NT2/D1 (cell line): ENCODE results near the gene TUB.

Experiments used
- DNase-seq: peaks from one replicate; pipeline ENCODE4 v3.0.0-alpha.2; 2011; ENCODE audit warnings: low read depth, low spot score
- H3K27me3 ChIP-seq: 2 replicates; pipeline ENCODE4 v1.6.0; 2011; ENCODE audit warnings: mild to moderate bottlenecking; ENCODE audit not compliant: insufficient read length, insufficient read depth
- H3K36me3 ChIP-seq: 2 replicates; pipeline ENCODE4 v1.6.1; 2011; ENCODE audit warnings: mild to moderate bottlenecking, low read length, mixed read lengths; ENCODE audit not compliant: insufficient read depth, insufficient read length
- H3K4me1 ChIP-seq: 2 replicates; pipeline ENCODE4 v1.5.1; 2011; ENCODE audit not compliant: insufficient read depth, insufficient read length
- H3K4me3 ChIP-seq: 2 replicates; pipeline ENCODE4 v1.5.1; 2011; ENCODE audit warnings: low read depth; ENCODE audit not compliant: insufficient read length
- H3K9ac ChIP-seq: 2 replicates; pipeline ENCODE4 v1.6.0; 2011; ENCODE audit warnings: low read depth; ENCODE audit not compliant: insufficient read length
- H3K9me3 ChIP-seq: 2 replicates; pipeline ENCODE4 v1.5.1; 2011; ENCODE audit warnings: mild to moderate bottlenecking, low read length; ENCODE audit not compliant: insufficient read depth
- SUZ12 ChIP-seq: IDR thresholded peaks from 2 replicates; pipeline ENCODE4 v1.6.1; 2011; ENCODE audit not compliant: insufficient read length, insufficient read depth; ENCODE audit errors: extremely low read depth
- YY1 ChIP-seq: IDR thresholded peaks from 2 replicates; pipeline ENCODE4 v1.6.1; 2011; ENCODE audit not compliant: insufficient read length, insufficient read depth
- ZNF274 ChIP-seq: IDR thresholded peaks from 2 replicates; pipeline ENCODE4 v1.6.1; 2011; ENCODE audit warnings: mild to moderate bottlenecking, low read depth, low read length

TUB gene

GRCh38 chr11:8095806-8096522, 15.0 kb downstream of the TUB start:
- no peak for DNase-seq
- Histone ChIP-seq H3K9ac (no peak overlapping the region), H3K27me3 (no peaks in the 10 kb centered on the region), H3K4me1 (no peaks in the 10 kb centered on the region), H3K4me3 (no peak overlapping the region), H3K9me3 (no peaks in the 10 kb centered on the region), H3K36me3 (peaks cover 85% of the 10 kb centered on the region)
- no peak for TF ChIP-seq SUZ12

GRCh38 chr11:8096575-8096974, 15.6 kb downstream of the TUB start:
- Histone ChIP-seq H3K4me1 (no peaks in the 10 kb centered on the region), H3K9ac (no peak overlapping the region), H3K4me3 (no peak overlapping the region), H3K9me3 (no peaks in the 10 kb centered on the region), H3K27me3 (no peaks in the 10 kb centered on the region), H3K36me3 (peaks cover 85% of the 10 kb centered on the region)
- no peak for DNase-seq
- no peak for TF ChIP-seq YY1
- TF ChIP-seq SUZ12 = no peak
- TF ChIP-seq ZNF274 = no peak

- H3K27me3 ChIP-seq = no peaks in the 10 kb centered on the region
- no peak for TF ChIP-seq ZNF274
- TF ChIP-seq YY1 = no peak
- no peak for TF ChIP-seq SUZ12
These were observed 16.1 kb downstream of the TUB start for GRCh38 chr11:8097062-8097461.

GRCh38 chr11:8097468-8097867, 16.5 kb downstream of the TUB start:
- H3K4me1 ChIP-seq = no peaks in the 10 kb centered on the region
- no peaks in the 10 kb centered on the region for H3K9me3 ChIP-seq
- no peaks in the 10 kb centered on the region for H3K27me3 ChIP-seq
- peaks cover 88% of the 10 kb centered on the region for H3K36me3 ChIP-seq
- no peak overlapping the region for H3K9ac ChIP-seq
- TF ChIP-seq ZNF274 = no peak
- no peak for TF ChIP-seq SUZ12
- no peak for TF ChIP-seq YY1
- DNase-seq = no peak
- H3K4me3 ChIP-seq = no peak overlapping the region

More at GRCh38 chr11:8097062-8097461, 16.1 kb downstream of the TUB start:
- no peaks in the 10 kb centered on the region for H3K4me1 ChIP-seq
- no peak overlapping the region for H3K4me3 ChIP-seq
- H3K36me3 ChIP-seq = peaks cover 85% of the 10 kb centered on the region
- no peaks in the 10 kb centered on the region for H3K9me3 ChIP-seq
- H3K9ac ChIP-seq = no peak overlapping the region
- DNase-seq = no peak

- H3K27me3 ChIP-seq = no peaks in the 10 kb centered on the region
- peaks cover 92% of the 10 kb centered on the region for H3K36me3 ChIP-seq
- TF ChIP-seq YY1 = no peak
- TF ChIP-seq ZNF274 = no peak
- TF ChIP-seq SUZ12 = no peak
- H3K4me1 ChIP-seq = no peaks in the 10 kb centered on the region
- no peak overlapping the region for H3K9ac ChIP-seq
- no peak for DNase-seq
- H3K4me3 ChIP-seq = no peak overlapping the region
- no peaks in the 10 kb centered on the region for H3K9me3 ChIP-seq
These were observed 16.9 kb downstream of the TUB start for GRCh38 chr11:8097926-8098325.

- Histone ChIP-seq H3K27me3 (no peaks in the 10 kb centered on the region), H3K4me1 (no peaks in the 10 kb centered on the region), H3K36me3 (peaks cover 91% of the 10 kb centered on the region), H3K4me3 (no peak overlapping the region), H3K9me3 (no peaks in the 10 kb centered on the region), H3K9ac (no peak overlapping the region)
- no peak for DNase-seq
- TF ChIP-seq SUZ12 (no peak), ZNF274 (no peak), YY1 (no peak)
These were observed 17.4 kb downstream of the TUB start for GRCh38 chr11:8098361-8098760.

- TF ChIP-seq SUZ12 (no peak), ZNF274 (no peak), YY1 (no peak)
These were observed 17.9 kb downstream of the TUB start for GRCh38 chr11:8098879-8099278.

More at GRCh38 chr11:8098879-8099278, 17.9 kb downstream of the TUB start:
- Histone ChIP-seq H3K4me3 (no peak overlapping the region), H3K27me3 (no peaks in the 10 kb centered on the region), H3K9me3 (no peaks in the 10 kb centered on the region), H3K36me3 (peaks cover 93% of the 10 kb centered on the region), H3K9ac (no peak overlapping the region), H3K4me1 (no peaks in the 10 kb centered on the region)
- no peak for DNase-seq
